ENCODE data around the gene SAAL1.
"Not testable (repeated sequence)": the region's sequence is repeated elsewhere in the genome, so short reads cannot be mapped to it uniquely, and the experiment has no call there.

SAAL1 gene, protein sequence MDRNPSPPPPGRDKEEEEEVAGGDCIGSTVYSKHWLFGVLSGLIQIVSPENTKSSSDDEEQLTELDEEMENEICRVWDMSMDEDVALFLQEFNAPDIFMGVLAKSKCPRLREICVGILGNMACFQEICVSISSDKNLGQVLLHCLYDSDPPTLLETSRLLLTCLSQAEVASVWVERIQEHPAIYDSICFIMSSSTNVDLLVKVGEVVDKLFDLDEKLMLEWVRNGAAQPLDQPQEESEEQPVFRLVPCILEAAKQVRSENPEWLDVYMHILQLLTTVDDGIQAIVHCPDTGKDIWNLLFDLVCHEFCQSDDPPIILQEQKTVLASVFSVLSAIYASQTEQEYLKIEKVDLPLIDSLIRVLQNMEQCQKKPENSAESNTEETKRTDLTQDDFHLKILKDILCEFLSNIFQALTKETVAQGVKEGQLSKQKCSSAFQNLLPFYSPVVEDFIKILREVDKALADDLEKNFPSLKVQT

DNA sequence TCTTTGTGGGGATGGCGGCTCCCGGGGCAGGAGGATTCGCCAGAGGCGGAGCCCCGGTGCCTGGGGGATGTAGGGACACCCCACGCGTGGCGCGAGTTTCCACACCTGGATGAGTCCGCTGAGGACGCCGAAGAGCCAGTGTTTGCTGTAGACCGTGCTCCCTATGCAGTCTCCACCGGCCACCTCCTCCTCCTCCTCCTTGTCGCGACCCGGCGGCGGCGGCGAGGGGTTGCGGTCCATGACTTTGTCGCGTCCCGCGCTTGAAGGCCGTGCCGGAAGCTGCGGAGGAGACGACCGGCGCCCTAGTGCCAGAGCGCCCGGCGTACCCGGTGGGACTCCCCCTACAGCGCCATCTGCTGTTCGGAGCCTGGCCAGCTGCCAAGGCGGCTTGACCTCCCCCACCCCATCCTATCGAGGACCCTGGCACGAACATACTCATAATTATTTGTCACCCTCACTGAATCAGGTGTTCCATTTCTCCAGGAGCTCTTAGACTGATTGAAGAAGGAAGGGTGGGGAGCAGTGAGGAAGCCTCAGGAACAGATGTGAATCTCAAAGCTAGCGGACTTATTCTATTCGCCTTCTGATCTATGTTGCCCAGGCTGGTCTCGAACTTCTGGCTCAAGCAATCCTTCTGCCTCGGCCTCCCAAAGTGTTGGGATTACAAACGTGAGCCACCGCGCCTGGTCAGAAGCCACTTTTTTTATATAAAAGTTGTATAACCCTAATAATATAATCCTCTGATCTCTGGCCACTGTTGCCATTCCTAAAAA, at the start of gene SAAL1:
Gene SAAL1, minus strand, starts transcription at position 281 of the 773 bp plus-strand sequence. Its CDS starts 41 bp downstream, at position 240.
- peak within 1 kb of the TSS; percentile 83 for H3K9ac ChIP-seq (ENCODE audit: low read depth, low read length)
- peaks cover 14% of the 10 kb centered on the region for H3K36me3 ChIP-seq (ENCODE audit: control insufficient read depth, insufficient read depth, low read length)
- H3K4me3 ChIP-seq (ENCODE audit: low read depth, low read length), result peak within 1 kb of the TSS; percentile 93
- H3K27me3 ChIP-seq (ENCODE audit: control insufficient read depth, insufficient read depth, low read length), result peaks cover 5% of the 10 kb centered on the region
- H3K4me1 ChIP-seq (ENCODE audit: control insufficient read depth, insufficient read depth, low read length), result no peaks in the 10 kb centered on the region
- H3K9me3 ChIP-seq (ENCODE audit: control insufficient read depth, insufficient read depth, low read length), result no peaks in the 10 kb centered on the region

DNA sequence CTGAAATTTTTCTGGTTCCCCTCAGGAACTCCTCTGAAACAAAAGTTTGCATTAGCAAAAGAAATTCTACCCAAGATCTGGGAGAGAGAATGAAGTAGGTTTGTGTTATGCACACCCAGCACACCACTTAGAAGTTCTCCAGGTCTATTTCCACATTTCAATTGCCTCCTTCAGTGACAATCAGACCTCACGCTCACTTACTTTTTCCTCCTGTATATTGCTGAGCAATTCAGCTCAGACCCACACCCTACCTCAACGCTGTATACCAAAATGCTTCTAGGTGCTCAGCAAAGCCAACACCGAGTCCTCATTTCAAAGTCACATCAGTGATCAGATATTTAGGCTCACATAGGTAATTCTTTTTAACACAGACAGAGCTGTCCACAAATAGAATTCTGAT, 45.7 kb upstream of the SAAL1 start:
- no peaks in the 10 kb centered on the region for H3K36me3 ChIP-seq (ENCODE audit: control insufficient read depth, insufficient read depth, low read length)
- no peak overlapping the region for H3K9ac ChIP-seq (ENCODE audit: low read depth, low read length)
- no peaks in the 10 kb centered on the region for H3K4me1 ChIP-seq (ENCODE audit: control insufficient read depth, insufficient read depth, low read length)
- H3K9me3 ChIP-seq (ENCODE audit: control insufficient read depth, insufficient read depth, low read length), result no peaks in the 10 kb centered on the region
- H3K4me3 ChIP-seq (ENCODE audit: low read depth, low read length), result no peak overlapping the region
- no peaks in the 10 kb centered on the region for H3K27me3 ChIP-seq (ENCODE audit: control insufficient read depth, insufficient read depth, low read length)

DNA sequence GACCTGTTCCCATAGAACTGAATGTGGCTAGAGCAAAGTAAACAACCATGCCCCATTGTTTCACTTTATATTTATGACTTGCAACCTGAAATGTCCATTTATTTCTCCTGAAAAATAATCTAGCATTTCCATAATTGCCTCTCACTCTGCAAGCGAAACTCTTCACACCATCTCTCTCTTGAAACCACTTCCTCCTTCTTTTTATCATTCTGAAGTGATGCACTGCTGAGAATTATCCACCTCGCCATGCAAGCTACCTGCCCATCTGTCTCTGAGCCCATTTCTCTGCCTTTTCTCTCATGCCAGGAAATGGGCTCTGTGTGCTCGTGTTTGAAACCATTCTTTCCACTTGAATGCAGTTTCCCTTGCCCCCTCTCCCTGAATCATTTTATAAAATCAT, 40.0 kb upstream of the SAAL1 start:
- no peaks in the 10 kb centered on the region for H3K4me1 ChIP-seq (ENCODE audit: control insufficient read depth, insufficient read depth, low read length)
- H3K9ac ChIP-seq (ENCODE audit: low read depth, low read length), result no peak overlapping the region

DNA sequence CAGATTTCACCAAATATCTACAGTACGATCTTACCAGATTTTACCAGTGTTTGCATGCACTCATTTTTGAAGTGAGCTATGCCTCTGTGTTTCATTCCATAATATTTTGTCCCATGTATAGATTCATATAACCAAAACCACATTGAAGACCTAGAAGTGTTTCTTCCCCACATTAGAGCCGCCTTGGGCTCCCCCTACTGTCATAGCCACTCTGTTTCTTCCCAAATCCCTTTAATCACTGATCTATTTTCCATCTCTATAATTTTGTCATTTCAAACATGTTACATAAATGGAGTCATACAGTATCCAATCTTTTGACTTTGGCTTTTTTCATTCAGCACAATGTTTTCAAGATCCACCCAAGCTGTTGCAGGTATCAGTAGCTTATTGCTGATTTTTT, 39.1 kb upstream of the SAAL1 start:
- H3K36me3 ChIP-seq (ENCODE audit: control insufficient read depth, insufficient read depth, low read length), result no peaks in the 10 kb centered on the region
- H3K9ac ChIP-seq (ENCODE audit: low read depth, low read length), result no peak overlapping the region
- H3K27me3 ChIP-seq (ENCODE audit: control insufficient read depth, insufficient read depth, low read length), result peaks cover 7% of the 10 kb centered on the region
- no peaks in the 10 kb centered on the region for H3K4me1 ChIP-seq (ENCODE audit: control insufficient read depth, insufficient read depth, low read length)
- H3K9me3 ChIP-seq (ENCODE audit: control insufficient read depth, insufficient read depth, low read length), result no peaks in the 10 kb centered on the region
- no peak overlapping the region for H3K4me3 ChIP-seq (ENCODE audit: low read depth, low read length)

More for the DNA sequence above, 40.0 kb upstream of the SAAL1 start:
- Histone ChIP-seq H3K9me3 (ENCODE audit: control insufficient read depth, insufficient read depth, low read length) (no peaks in the 10 kb centered on the region), H3K4me3 (ENCODE audit: low read depth, low read length) (no peak overlapping the region), H3K36me3 (ENCODE audit: control insufficient read depth, insufficient read depth, low read length) (no peaks in the 10 kb centered on the region), H3K27me3 (ENCODE audit: control insufficient read depth, insufficient read depth, low read length) (peaks cover 7% of the 10 kb centered on the region)

DNA sequence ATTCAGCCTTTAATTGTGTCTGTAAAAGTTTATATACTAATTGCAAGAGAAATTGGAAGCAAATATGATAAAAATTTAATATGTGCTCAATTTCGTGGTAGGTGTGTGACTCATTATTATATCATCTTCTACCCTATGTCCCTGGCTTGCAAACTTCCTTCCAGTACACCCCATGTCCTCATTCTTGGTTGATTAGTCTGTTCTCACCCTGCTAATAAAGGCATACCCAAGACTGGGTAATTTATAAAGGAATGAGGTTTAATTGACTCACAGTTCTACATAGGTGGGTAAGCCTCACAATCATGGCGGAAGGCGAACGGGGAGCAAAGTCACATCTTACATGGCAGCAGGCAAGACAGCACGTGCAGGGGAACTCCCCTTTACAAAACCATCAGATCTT, 38.4 kb upstream of the SAAL1 start:
- H3K4me3 ChIP-seq (ENCODE audit: low read depth, low read length), result no peak overlapping the region
- no peak overlapping the region for H3K9ac ChIP-seq (ENCODE audit: low read depth, low read length)

DNA sequence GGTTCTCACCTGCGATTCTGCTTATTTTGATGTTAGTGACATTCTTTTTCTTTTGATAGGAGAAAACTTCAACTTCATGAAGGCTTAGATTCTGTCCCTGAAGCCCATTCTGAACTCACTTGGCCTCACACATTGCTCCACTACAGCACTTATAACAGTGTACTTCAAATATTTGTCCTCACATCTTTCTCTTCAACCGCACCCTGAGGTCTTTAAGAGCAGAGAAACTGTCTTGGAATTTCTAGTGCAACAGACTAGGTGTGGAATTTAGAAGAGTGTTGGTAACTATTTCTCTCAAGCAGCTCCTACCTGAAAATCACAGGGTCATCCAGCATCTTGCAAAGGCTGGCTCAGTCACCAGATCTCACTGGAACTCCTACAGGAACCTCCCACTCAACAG, 34.3 kb upstream of the SAAL1 start:
- Histone ChIP-seq H3K36me3 (ENCODE audit: control insufficient read depth, insufficient read depth, low read length) (no peaks in the 10 kb centered on the region), H3K27me3 (ENCODE audit: control insufficient read depth, insufficient read depth, low read length) (peaks cover 7% of the 10 kb centered on the region), H3K4me3 (ENCODE audit: low read depth, low read length) (no peak overlapping the region), H3K9me3 (ENCODE audit: control insufficient read depth, insufficient read depth, low read length) (no peaks in the 10 kb centered on the region), H3K9ac (ENCODE audit: low read depth, low read length) (no peak overlapping the region), H3K4me1 (ENCODE audit: control insufficient read depth, insufficient read depth, low read length) (no peaks in the 10 kb centered on the region)

More for the DNA sequence above, 38.4 kb upstream of the SAAL1 start:
- Histone ChIP-seq H3K27me3 (ENCODE audit: control insufficient read depth, insufficient read depth, low read length) (peaks cover 7% of the 10 kb centered on the region), H3K36me3 (ENCODE audit: control insufficient read depth, insufficient read depth, low read length) (no peaks in the 10 kb centered on the region), H3K9me3 (ENCODE audit: control insufficient read depth, insufficient read depth, low read length) (no peaks in the 10 kb centered on the region), H3K4me1 (ENCODE audit: control insufficient read depth, insufficient read depth, low read length) (no peaks in the 10 kb centered on the region)

DNA sequence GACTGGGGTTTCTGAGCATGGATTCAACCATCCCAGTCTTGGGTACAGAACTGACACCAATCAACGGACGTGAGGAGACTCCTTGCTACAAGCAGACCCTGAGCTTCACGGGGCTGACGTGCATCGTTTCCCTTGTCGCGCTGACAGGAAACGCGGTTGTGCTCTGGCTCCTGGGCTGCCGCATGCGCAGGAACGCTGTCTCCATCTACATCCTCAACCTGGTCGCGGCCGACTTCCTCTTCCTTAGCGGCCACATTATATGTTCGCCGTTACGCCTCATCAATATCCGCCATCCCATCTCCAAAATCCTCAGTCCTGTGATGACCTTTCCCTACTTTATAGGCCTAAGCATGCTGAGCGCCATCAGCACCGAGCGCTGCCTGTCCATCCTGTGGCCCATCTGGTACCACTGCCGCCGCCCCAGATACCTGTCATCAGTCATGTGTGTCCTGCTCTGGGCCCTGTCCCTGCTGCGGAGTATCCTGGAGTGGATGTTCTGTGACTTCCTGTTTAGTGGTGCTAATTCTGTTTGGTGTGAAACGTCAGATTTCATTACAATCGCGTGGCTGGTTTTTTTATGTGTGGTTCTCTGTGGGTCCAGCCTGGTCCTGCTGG, 31.4 kb upstream of the SAAL1 start:
- Histone ChIP-seq H3K4me1 (ENCODE audit: control insufficient read depth, insufficient read depth, low read length) (no peaks in the 10 kb centered on the region), H3K27me3 (ENCODE audit: control insufficient read depth, insufficient read depth, low read length) (peaks cover 1% of the 10 kb centered on the region), H3K4me3 (ENCODE audit: low read depth, low read length) (no peak overlapping the region), H3K9me3 (ENCODE audit: control insufficient read depth, insufficient read depth, low read length) (no peaks in the 10 kb centered on the region), H3K9ac (ENCODE audit: low read depth, low read length) (no peak overlapping the region), H3K36me3 (ENCODE audit: control insufficient read depth, insufficient read depth, low read length) (no peaks in the 10 kb centered on the region)

DNA sequence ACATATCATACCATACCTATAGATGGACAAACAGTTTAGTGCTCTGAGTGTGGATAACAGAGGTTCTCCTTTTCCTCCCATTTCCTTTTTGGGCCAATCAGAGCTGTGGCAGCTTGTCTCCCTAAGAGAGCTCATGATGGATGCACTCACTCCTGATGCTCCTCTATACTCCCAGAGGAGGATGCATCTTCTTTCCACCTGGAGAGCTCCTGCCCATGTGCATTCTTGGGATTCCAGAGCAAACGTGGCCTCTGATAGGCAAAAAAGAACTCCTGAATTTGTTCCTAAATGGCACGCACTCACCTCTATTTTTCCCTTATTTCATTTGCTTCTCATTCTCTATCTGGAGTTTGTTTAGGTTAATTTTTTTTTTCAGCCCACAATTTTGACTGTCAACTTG, 29.4 kb upstream of the SAAL1 start:
- Histone ChIP-seq H3K4me1 (ENCODE audit: control insufficient read depth, insufficient read depth, low read length) (no peaks in the 10 kb centered on the region), H3K9me3 (ENCODE audit: control insufficient read depth, insufficient read depth, low read length) (no peaks in the 10 kb centered on the region), H3K36me3 (ENCODE audit: control insufficient read depth, insufficient read depth, low read length) (no peaks in the 10 kb centered on the region), H3K4me3 (ENCODE audit: low read depth, low read length) (no peak overlapping the region), H3K9ac (ENCODE audit: low read depth, low read length) (no peak overlapping the region), H3K27me3 (ENCODE audit: control insufficient read depth, insufficient read depth, low read length) (no peaks in the 10 kb centered on the region)

DNA sequence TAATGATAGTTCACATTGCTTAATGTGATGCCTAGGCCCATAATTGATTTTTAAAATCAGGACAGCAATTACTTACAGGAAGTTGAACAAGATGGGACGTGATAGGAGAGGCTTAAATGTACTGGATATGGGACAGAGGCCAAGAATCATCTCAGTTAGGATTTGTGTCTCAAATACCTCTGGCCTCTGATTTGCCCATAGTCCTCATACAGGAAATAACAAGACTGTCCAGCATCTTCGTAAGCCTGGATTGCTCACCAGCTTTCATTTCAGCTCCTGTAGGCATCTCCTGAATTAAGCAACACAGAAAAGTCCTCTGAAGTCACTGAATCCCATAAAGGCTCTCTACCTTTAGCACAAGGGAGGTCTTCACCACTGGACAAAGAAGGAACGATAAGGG, 26.5 kb upstream of the SAAL1 start, which contains the start of gene MRGPRX3:
Gene MRGPRX3, plus strand, starts transcription at position 231 of the 400 bp plus-strand sequence. CDS start 4,632 bp downstream, outside the sequence.
- Histone ChIP-seq H3K27me3 (ENCODE audit: control insufficient read depth, insufficient read depth, low read length) (no peaks in the 10 kb centered on the region), H3K4me3 (ENCODE audit: low read depth, low read length) (no peak within 1 kb of the TSS), H3K9me3 (ENCODE audit: control insufficient read depth, insufficient read depth, low read length) (no peaks in the 10 kb centered on the region), H3K36me3 (ENCODE audit: control insufficient read depth, insufficient read depth, low read length) (no peaks in the 10 kb centered on the region), H3K9ac (ENCODE audit: low read depth, low read length) (no peak within 1 kb of the TSS), H3K4me1 (ENCODE audit: control insufficient read depth, insufficient read depth, low read length) (no peaks in the 10 kb centered on the region)

DNA sequence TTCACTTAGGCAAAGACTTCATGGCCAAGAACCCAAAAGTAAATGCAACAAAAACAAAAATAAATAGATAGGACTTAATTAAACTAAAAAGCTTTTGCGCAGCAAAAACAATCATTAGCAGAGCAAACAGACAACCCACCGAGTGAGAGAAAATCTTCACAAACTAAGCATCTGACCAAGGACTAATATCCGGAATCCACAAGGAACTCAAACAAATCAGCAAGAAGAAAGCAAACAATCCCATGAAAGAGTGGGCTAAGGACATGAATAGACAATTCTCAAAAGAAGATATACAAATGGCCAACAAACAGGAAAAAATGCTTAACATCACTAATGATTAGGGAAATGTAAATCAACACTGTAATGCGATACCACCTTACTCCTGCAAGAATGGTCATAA, 25.2 kb upstream of the SAAL1 start:
- H3K9me3 ChIP-seq (ENCODE audit: control insufficient read depth, insufficient read depth, low read length); H3K36me3 ChIP-seq (ENCODE audit: control insufficient read depth, insufficient read depth, low read length); H3K9ac ChIP-seq (ENCODE audit: low read depth, low read length); H3K4me3 ChIP-seq (ENCODE audit: low read depth, low read length); H3K4me1 ChIP-seq (ENCODE audit: control insufficient read depth, insufficient read depth, low read length); H3K27me3 ChIP-seq (ENCODE audit: control insufficient read depth, insufficient read depth, low read length): not testable (repeated sequence)

DNA sequence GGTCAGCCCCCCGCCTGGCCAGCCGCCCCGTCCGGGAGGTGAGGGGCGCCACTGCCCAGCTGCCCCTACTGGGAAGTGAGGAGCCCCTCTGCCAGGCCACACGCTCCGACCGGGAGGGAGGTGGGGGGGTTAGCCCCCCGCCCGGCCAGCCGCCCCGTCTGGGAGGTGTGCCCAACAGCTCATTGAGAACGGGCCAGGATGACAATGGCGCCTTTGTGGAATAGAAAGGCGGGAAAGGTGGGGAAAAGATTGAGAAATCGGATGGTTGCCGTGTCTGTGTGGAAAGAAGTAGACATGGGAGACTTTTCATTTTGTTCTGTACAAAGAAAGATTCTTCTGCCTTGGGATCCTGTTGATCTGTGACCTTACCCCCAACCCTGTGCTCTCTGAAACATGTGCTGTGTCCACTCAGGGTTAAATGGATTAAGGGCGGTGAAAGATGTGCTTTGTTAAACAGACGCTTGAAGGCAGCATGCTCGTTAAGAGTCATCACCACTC, 15.5 kb upstream of the SAAL1 start:
- H3K9me3 ChIP-seq (ENCODE audit: control insufficient read depth, insufficient read depth, low read length); H3K4me1 ChIP-seq (ENCODE audit: control insufficient read depth, insufficient read depth, low read length); H3K4me3 ChIP-seq (ENCODE audit: low read depth, low read length); H3K36me3 ChIP-seq (ENCODE audit: control insufficient read depth, insufficient read depth, low read length); H3K27me3 ChIP-seq (ENCODE audit: control insufficient read depth, insufficient read depth, low read length); H3K9ac ChIP-seq (ENCODE audit: low read depth, low read length): not testable (repeated sequence)
